NAMALWA (cell line): Measurements from ENCODE around the gene PIK3C2G.

Experiments
- DNase-seq: peaks from one replicate; pipeline ENCODE4 v3.0.0-alpha.2; 2015; ENCODE audit warnings: low spot score

Gene PIK3C2G

GRCh38 chr12:18345021-18345735 is 83.9 kb downstream of the PIK3C2G start:
- DNase-seq, result peak; percentile 37

GRCh38 chr12:18352312-18352711 is 91.0 kb downstream of the PIK3C2G start:
- no peak for DNase-seq

GRCh38 chr12:18355429-18355828 is 94.1 kb downstream of the PIK3C2G start:
- DNase-seq, result no peak

- no peak for DNase-seq
Observed at GRCh38 chr12:18358077-18358476, 96.8 kb downstream of the PIK3C2G start.

GRCh38 chr12:18358930-18359329 is 97.6 kb downstream of the PIK3C2G start:
- DNase-seq, result no peak

- no peak for DNase-seq
Observed at GRCh38 chr12:18361433-18361832, 100.1 kb downstream of the PIK3C2G start.

- DNase-seq, result no peak
Observed at GRCh38 chr12:18363321-18363720, 102.0 kb downstream of the PIK3C2G start.

- DNase-seq, result no peak
Observed at GRCh38 chr12:18368594-18368993, 107.3 kb downstream of the PIK3C2G start.

- DNase-seq, result no peak
Observed at GRCh38 chr12:18373181-18373580, 111.9 kb downstream of the PIK3C2G start.

GRCh38 chr12:18375131-18375530 is 113.8 kb downstream of the PIK3C2G start:
- no peak for DNase-seq

- no peak for DNase-seq
Observed at GRCh38 chr12:18375583-18375982, 114.3 kb downstream of the PIK3C2G start.

GRCh38 chr12:18382236-18382885 is 121.0 kb downstream of the PIK3C2G start:
- no peak for DNase-seq

GRCh38 chr12:18383203-18383602 is 121.9 kb downstream of the PIK3C2G start:
- no peak for DNase-seq

GRCh38 chr12:18387706-18388105 is 126.4 kb downstream of the PIK3C2G start:
- no peak for DNase-seq

GRCh38 chr12:18389820-18390219 is 128.5 kb downstream of the PIK3C2G start:
- no peak for DNase-seq

- DNase-seq, result no peak
Observed at GRCh38 chr12:18391151-18391550, 129.8 kb downstream of the PIK3C2G start.

- DNase-seq, result no peak
Observed at GRCh38 chr12:18394742-18395141, 133.4 kb downstream of the PIK3C2G start.

- no peak for DNase-seq
Observed at GRCh38 chr12:18400186-18400585, 138.9 kb downstream of the PIK3C2G start.

- DNase-seq, result no peak
Observed at GRCh38 chr12:18402872-18403611, 141.7 kb downstream of the PIK3C2G start.

- no peak for DNase-seq
Observed at GRCh38 chr12:18411453-18411852, 150.1 kb downstream of the PIK3C2G start.

- no peak for DNase-seq
Observed at GRCh38 chr12:18414671-18415070, 153.4 kb downstream of the PIK3C2G start.

GRCh38 chr12:18415227-18415626 is 153.9 kb downstream of the PIK3C2G start:
- no peak for DNase-seq

- DNase-seq, result no peak
Observed at GRCh38 chr12:18416412-18416811, 155.1 kb downstream of the PIK3C2G start.
